IMR-90 (cell line): Measurements from ENCODE around the gene MICAL3. TPM values are rescaled to one million over a fixed set of nuclear protein-coding genes. Genes with fewer than 3 reads are reported as not detected.

Experiments used
- ATAC-seq: fragments of 200-7000 bp; cut with Tn5 transposase; 2 replicates; pipeline ENCODE4 v1.9.1; 2020; ENCODE audit warnings: low read depth, mild to moderate bottlenecking, moderate library complexity
- BruUV-seq: library from RNA; stranded (reverse); fragments of 400-500 nt; replicated peaks from 2 replicates; lab custom pipeline; 2021; lab: Mats Ljungman, UMichigan
- CTCF ChIA-PET: fragments of 300-600 bp; formaldehyde crosslinking; extraction: SDS; loops from one replicate; lab custom pipeline; 2021; ENCODE audit warnings: antibody characterized with exemption; lab: Yijun Ruan, JAX
- POLR2A ChIA-PET: fragments of 300-600 bp; sonication (Branson Sonifier 250); formaldehyde crosslinking; loops from one replicate; lab custom pipeline; 2022; ENCODE audit warnings: antibody characterized with exemption; ENCODE audit not compliant: unreplicated experiment; lab: Charles Lee
- DNase-seq: peaks from one replicate; pipeline ENCODE4 v3.0.0; 2013
- H2AFZ ChIP-seq: replicated peaks from 2 replicates; pipeline ENCODE3; 2013; ENCODE audit warnings: low read length, mild to moderate bottlenecking; ENCODE audit not compliant: poor library complexity
- H2AK5ac ChIP-seq: 2 replicates; pipeline ENCODE4 v1.6.1; 2013; ENCODE audit warnings: low read depth, low read length, inconsistent platforms
- H2AK9ac ChIP-seq: replicated peaks from 2 replicates; pipeline ENCODE3; 2013; ENCODE audit warnings: mild to moderate bottlenecking, low read depth, low read length, moderate library complexity; ENCODE audit not compliant: poor library complexity
- H2BK120ac ChIP-seq: 2 replicates; pipeline ENCODE4 v1.6.1; 2013; ENCODE audit warnings: low read depth, low read length, inconsistent platforms
- H2BK15ac ChIP-seq: 3 replicates; pipeline ENCODE4 v1.6.1; 2013; ENCODE audit warnings: low read depth, low read length, inconsistent platforms
- H2BK20ac ChIP-seq: 2 replicates; pipeline ENCODE4 v1.6.1; 2013; ENCODE audit warnings: low read depth, mild to moderate bottlenecking, inconsistent platforms, low read length, moderate library complexity
- H2BK5ac ChIP-seq: 2 replicates; pipeline ENCODE4 v1.6.1; 2013; ENCODE audit warnings: mild to moderate bottlenecking, low read depth, low read length, inconsistent platforms; ENCODE audit not compliant: poor library complexity, severe bottlenecking
- H3K14ac ChIP-seq: replicated peaks from 2 replicates; pipeline ENCODE4 v1.6.1; 2013; ENCODE audit warnings: low read depth, low read length, inconsistent platforms
- H3K18ac ChIP-seq: 2 replicates; pipeline ENCODE4 v1.6.1; 2013; ENCODE audit warnings: low read depth, low read length, control low read depth
- H3K23ac ChIP-seq: 2 replicates; pipeline ENCODE4 v1.6.1; 2013; ENCODE audit warnings: low read depth, low read length, inconsistent platforms
- H3K27ac ChIP-seq: 2 replicates; pipeline ENCODE4 v1.5.1; 2013; ENCODE audit warnings: mild to moderate bottlenecking, control low read depth, low read length; ENCODE audit not compliant: insufficient read depth
- H3K27me3 ChIP-seq: 2 replicates; pipeline ENCODE4 v1.6.1; 2013; ENCODE audit warnings: low read length; ENCODE audit not compliant: control insufficient read depth, insufficient read depth
- H3K36me3 ChIP-seq: 2 replicates; pipeline ENCODE4 v1.6.1; 2013; ENCODE audit warnings: low read length, mixed read lengths; ENCODE audit not compliant: control insufficient read depth, insufficient read depth
- H3K4ac ChIP-seq: 2 replicates; pipeline ENCODE4 v1.6.1; 2013; ENCODE audit warnings: low read depth, low read length, inconsistent platforms
- H3K4me1 ChIP-seq: 2 replicates; pipeline ENCODE4 v1.6.1; 2013; ENCODE audit warnings: low read length, mixed read lengths; ENCODE audit not compliant: control insufficient read depth, insufficient read depth
- H3K4me2 ChIP-seq: 2 replicates; pipeline ENCODE4 v1.6.1; 2013; ENCODE audit warnings: low read depth, mild to moderate bottlenecking, control low read depth, low read length, moderate library complexity
- H3K4me3 ChIP-seq: 2 replicates; pipeline ENCODE4 v1.5.1; 2013; ENCODE audit warnings: low read depth, mild to moderate bottlenecking, control low read depth, low read length, moderate library complexity; ENCODE audit not compliant: insufficient read depth
- H3K56ac ChIP-seq: 2 replicates; pipeline ENCODE4 v1.6.1; 2013; ENCODE audit warnings: low read length, inconsistent platforms; ENCODE audit not compliant: insufficient read depth; ENCODE audit errors: extremely low read depth
- H3K79me1 ChIP-seq, 2 experiments: 2 replicates each; pipeline ENCODE4 v1.6.1; 2013; ENCODE audit warnings: low read length in 2 of 2, inconsistent platforms in 1 of 2, low read depth in 1 of 2
- H3K9ac ChIP-seq: 2 replicates; pipeline ENCODE4 v1.6.1; 2013; ENCODE audit warnings: low read depth, low read length, control low read depth
- H3K9me1 ChIP-seq: 2 replicates; pipeline ENCODE4 v1.6.1; 2013; ENCODE audit warnings: low read length, inconsistent platforms; ENCODE audit not compliant: insufficient read depth
- H3K9me3 ChIP-seq: 2 replicates; pipeline ENCODE4 v1.6.1; 2013; ENCODE audit warnings: low read length; ENCODE audit not compliant: control insufficient read depth, insufficient read depth
- H4K20me1 ChIP-seq: 2 replicates; pipeline ENCODE4 v1.6.1; 2013; ENCODE audit warnings: low read length, inconsistent platforms; ENCODE audit not compliant: insufficient read depth
- H4K5ac ChIP-seq: 2 replicates; pipeline ENCODE4 v1.6.1; 2013; ENCODE audit warnings: mild to moderate bottlenecking, low read depth, low read length, control low read depth
- H4K8ac ChIP-seq, 2 experiments: 2 replicates each; pipeline ENCODE4 v1.6.1; 2013; ENCODE audit warnings: low read depth in 2 of 2, low read length in 2 of 2, control low read depth in 1 of 2, inconsistent platforms in 1 of 2
- H4K91ac ChIP-seq: 2 replicates; pipeline ENCODE4 v1.6.1; 2013; ENCODE audit warnings: low read depth, low read length, inconsistent platforms; ENCODE audit not compliant: insufficient read depth
- BHLHE40 ChIP-seq: fragments of 150-350 bp; IDR thresholded peaks from 2 replicates; pipeline ENCODE4 v1.6.1; 2016; ENCODE audit warnings: mild to moderate bottlenecking, low read depth, low read length
- CEBPB ChIP-seq: IDR thresholded peaks from 2 replicates; pipeline ENCODE4 v1.6.1; 2012; ENCODE audit warnings: low read depth, low read length, improper control_type of control experiment
- CHD1 ChIP-seq: IDR thresholded peaks from 2 replicates; pipeline ENCODE4 v1.6.1; 2012; ENCODE audit warnings: low read depth, low read length, improper control_type of control experiment
- FOS ChIP-seq: fragments of 150-350 bp; IDR thresholded peaks from 2 replicates; pipeline ENCODE4 v1.6.1; 2016; ENCODE audit warnings: low read depth, low read length
- MAFK ChIP-seq: IDR thresholded peaks from 2 replicates; pipeline ENCODE4 v1.6.1; 2012; ENCODE audit warnings: low read depth, low read length, improper control_type of control experiment
- MAZ ChIP-seq: IDR thresholded peaks from 2 replicates; pipeline ENCODE4 v1.6.1; 2012; ENCODE audit warnings: low read depth, mild to moderate bottlenecking, low read length, improper control_type of control experiment, moderate library complexity, borderline replicate concordance
- MXI1 ChIP-seq: IDR thresholded peaks from 2 replicates; pipeline ENCODE4 v1.6.1; 2012; ENCODE audit warnings: low read depth, mild to moderate bottlenecking, low read length, moderate library complexity, borderline replicate concordance
- NFE2L2 ChIP-seq: fragments of 150-350 bp; IDR thresholded peaks from 2 replicates; pipeline ENCODE4 v1.6.1; 2016; ENCODE audit warnings: low read depth, mild to moderate bottlenecking, low read length
- POLR2A ChIP-seq: IDR thresholded peaks from 2 replicates; pipeline ENCODE4 v1.6.1; 2012; ENCODE audit warnings: mild to moderate bottlenecking, low read depth, low read length
- RAD21 ChIP-seq: IDR thresholded peaks from 2 replicates; pipeline ENCODE4 v1.6.1; 2012; ENCODE audit warnings: low read length, improper control_type of control experiment
- RCOR1 ChIP-seq: IDR thresholded peaks from 2 replicates; pipeline ENCODE4 v1.6.1; 2012; ENCODE audit warnings: mild to moderate bottlenecking, low read length, improper control_type of control experiment; ENCODE audit not compliant: insufficient replicate concordance
- RFX5 ChIP-seq: IDR thresholded peaks from 2 replicates; pipeline ENCODE4 v1.8.0; 2012; ENCODE audit warnings: low read depth, mild to moderate bottlenecking, low read length, moderate library complexity
- SMC3 ChIP-seq: fragments of 150-350 bp; IDR thresholded peaks from 2 replicates; pipeline ENCODE4 v1.6.1; 2016; ENCODE audit warnings: low read depth, mild to moderate bottlenecking, antibody characterized with exemption, low read length, moderate library complexity
- WGBS, 2 experiments: methylation state at CpG; one replicate each; pipeline versions ENCODE4 v1.1.5 to v1.1.7; 2013; ENCODE audit warnings: missing lambda C conversion rate in 2 of 2; ENCODE audit not compliant: insufficient read length in 1 of 2; ENCODE audit errors: extremely low coverage in 2 of 2; 5-methylcytosine and 5-hydroxymethylcytosine counted together
- dilution Hi-C: fragments of 300-500 bp; cut with HindIII; formaldehyde crosslinking; loops from one replicate; pipeline ENCODE4 v1.14.3; 2018; ENCODE audit warnings: low sequenced_read_pairs; ENCODE audit not compliant: unreplicated experiment
- in situ Hi-C: fragments of 300-500 bp; cut with MboI; formaldehyde crosslinking; loops from 3 replicates; pipeline ENCODE4 v1.14.3; 2019; ENCODE audit warnings: low sequenced_read_pairs, inconsistent platforms, mixed read lengths
- intact Hi-C: fragments of 100-400 bp; cut with micrococcal nuclease; formaldehyde crosslinking; loops from 2 replicates; pipeline ENCODE4 v1.10.0; 2022
- polyA plus RNA-seq, 3 experiments: library from polyadenylated mRNA; depleted of rRNA; stranded (reverse); fragments of >200 nt; gene quantifications; 2 replicates each; pipeline ENCODE4 v1.2.3, GENCODE V29; 2012; ENCODE audit warnings: low replicate concordance in 1 of 3
- total RNA-seq: library from RNA; depleted of rRNA; stranded (reverse); fragments of >200 nt; gene quantifications from 2 replicates; pipeline ENCODE4 v1.2.3, GENCODE V29; 2012
- TF ChIP-seq, protein P1 (sequence below): conservative IDR thresholded peaks from 2 replicates; pipeline ENCODE4 v1.5.1; 2012; ENCODE audit warnings: mild to moderate bottlenecking, low read depth, low read length, improper control_type of control experiment
- TF ChIP-seq, protein P2 (sequence below): fragments of 150-350 bp; IDR thresholded peaks from 2 replicates; pipeline ENCODE4 v1.6.1; 2017; ENCODE audit warnings: mild to moderate bottlenecking, antibody characterized with exemption, low read length, low read depth
- TF ChIP-seq, protein P3 (sequence below): fragments of 150-350 bp; IDR thresholded peaks from 2 replicates; pipeline ENCODE4 v1.6.1; 2016; ENCODE audit warnings: low read depth, mild to moderate bottlenecking, low read length, moderate library complexity, borderline replicate concordance

MICAL3 gene
- total and polyA plus RNA-seq, 2 of the 4 experiments (the other 2 are of a cell fraction): 17.6 to 26.8 TPM

DNA sequence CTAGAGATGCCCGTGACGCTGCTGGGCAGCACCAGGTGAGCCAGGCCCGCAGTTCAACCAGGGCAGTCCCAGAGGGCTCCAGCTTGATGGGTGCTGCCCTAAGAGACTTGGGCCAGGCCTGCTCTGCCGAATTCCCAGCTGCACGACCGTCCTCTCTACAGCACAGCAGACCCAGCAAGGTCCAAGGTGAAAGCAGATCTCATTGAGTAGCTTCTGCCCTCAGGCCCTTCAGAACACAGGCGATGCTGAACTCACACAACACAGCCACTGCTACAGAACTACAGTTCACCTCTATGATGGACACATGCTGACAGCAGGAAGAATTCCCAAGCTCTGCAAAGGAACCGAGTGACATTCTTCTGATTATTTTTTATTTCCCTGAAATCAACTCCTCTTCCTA lies 81.6 kb downstream of the MICAL3 start:
- Histone ChIP-seq H4K20me1 (peaks cover 67% of the 10 kb centered on the region), H3K36me3 (no peaks in the 10 kb centered on the region), H3K14ac (no peak overlapping the region), H3K4me2 (no peak overlapping the region), H3K56ac (no peak overlapping the region), H3K4me1 (peaks cover 15% of the 10 kb centered on the region), H3K9me1 (peaks cover 6% of the 10 kb centered on the region; the same call in 1 of the 2 replicates), H2BK120ac (no peak overlapping the region), H2AK5ac (no peak overlapping the region), H3K27me3 (no peaks in the 10 kb centered on the region), H4K8ac (no peak overlapping the region), H2BK15ac (no peak overlapping the region), H3K18ac (no peak overlapping the region), H4K5ac (no peak overlapping the region), H3K79me1 (peaks cover 55 to 89% of the 10 kb centered on the region in 2 experiments), H2BK20ac (no peak overlapping the region), H3K23ac (no peak overlapping the region), H2BK5ac (no peak overlapping the region), H3K27ac (no peak overlapping the region), H3K9me3 (no peaks in the 10 kb centered on the region), H3K4me3 (no peak overlapping the region), H4K91ac (no peak overlapping the region), H2AFZ (no peak overlapping the region), H3K9ac (no peak overlapping the region), H2AK9ac (no peak overlapping the region), H3K4ac (no peak overlapping the region)
- WGBS, 2 experiments: 83% methylated on average over 1 of the region's 8 CpGs; no CpG with 5 or more reads in 1 of the 2 experiments
- DNase-seq (no peak), ATAC-seq (no peak)
- in situ Hi-C loops (no loop called here), intact Hi-C loops (no loop called here), dilution Hi-C loops (no loop called here)
- TF ChIP-seq POLR2A: no peak
- TF ChIP-seq FOS: no peak
- TF ChIP-seq RFX5: no peak
- TF ChIP-seq, protein P1, sequence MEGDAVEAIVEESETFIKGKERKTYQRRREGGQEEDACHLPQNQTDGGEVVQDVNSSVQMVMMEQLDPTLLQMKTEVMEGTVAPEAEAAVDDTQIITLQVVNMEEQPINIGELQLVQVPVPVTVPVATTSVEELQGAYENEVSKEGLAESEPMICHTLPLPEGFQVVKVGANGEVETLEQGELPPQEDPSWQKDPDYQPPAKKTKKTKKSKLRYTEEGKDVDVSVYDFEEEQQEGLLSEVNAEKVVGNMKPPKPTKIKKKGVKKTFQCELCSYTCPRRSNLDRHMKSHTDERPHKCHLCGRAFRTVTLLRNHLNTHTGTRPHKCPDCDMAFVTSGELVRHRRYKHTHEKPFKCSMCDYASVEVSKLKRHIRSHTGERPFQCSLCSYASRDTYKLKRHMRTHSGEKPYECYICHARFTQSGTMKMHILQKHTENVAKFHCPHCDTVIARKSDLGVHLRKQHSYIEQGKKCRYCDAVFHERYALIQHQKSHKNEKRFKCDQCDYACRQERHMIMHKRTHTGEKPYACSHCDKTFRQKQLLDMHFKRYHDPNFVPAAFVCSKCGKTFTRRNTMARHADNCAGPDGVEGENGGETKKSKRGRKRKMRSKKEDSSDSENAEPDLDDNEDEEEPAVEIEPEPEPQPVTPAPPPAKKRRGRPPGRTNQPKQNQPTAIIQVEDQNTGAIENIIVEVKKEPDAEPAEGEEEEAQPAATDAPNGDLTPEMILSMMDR: no peak
- TF ChIP-seq, protein P2, sequence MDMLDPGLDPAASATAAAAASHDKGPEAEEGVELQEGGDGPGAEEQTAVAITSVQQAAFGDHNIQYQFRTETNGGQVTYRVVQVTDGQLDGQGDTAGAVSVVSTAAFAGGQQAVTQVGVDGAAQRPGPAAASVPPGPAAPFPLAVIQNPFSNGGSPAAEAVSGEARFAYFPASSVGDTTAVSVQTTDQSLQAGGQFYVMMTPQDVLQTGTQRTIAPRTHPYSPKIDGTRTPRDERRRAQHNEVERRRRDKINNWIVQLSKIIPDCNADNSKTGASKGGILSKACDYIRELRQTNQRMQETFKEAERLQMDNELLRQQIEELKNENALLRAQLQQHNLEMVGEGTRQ: no peak
- no peak for TF ChIP-seq RCOR1
- TF ChIP-seq CHD1: no peak
- no peak for TF ChIP-seq SMC3
- TF ChIP-seq CEBPB: no peak
- TF ChIP-seq NFE2L2: no peak
- no peak for TF ChIP-seq RAD21
- no peak for TF ChIP-seq MAZ
- TF ChIP-seq, protein P3, sequence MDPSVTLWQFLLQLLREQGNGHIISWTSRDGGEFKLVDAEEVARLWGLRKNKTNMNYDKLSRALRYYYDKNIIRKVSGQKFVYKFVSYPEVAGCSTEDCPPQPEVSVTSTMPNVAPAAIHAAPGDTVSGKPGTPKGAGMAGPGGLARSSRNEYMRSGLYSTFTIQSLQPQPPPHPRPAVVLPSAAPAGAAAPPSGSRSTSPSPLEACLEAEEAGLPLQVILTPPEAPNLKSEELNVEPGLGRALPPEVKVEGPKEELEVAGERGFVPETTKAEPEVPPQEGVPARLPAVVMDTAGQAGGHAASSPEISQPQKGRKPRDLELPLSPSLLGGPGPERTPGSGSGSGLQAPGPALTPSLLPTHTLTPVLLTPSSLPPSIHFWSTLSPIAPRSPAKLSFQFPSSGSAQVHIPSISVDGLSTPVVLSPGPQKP: no peak
- TF ChIP-seq BHLHE40: no peak
- no peak for TF ChIP-seq MXI1
- TF ChIP-seq MAFK: no peak
- ChIA-PET CTCF (no interaction called here), POLR2A (no interaction called here)
- no TSS peak for BruUV-seq
